IgD-negative memory B cell (primary cell): ENCODE results near the gene PPA2. TPM values are rescaled to one million over a fixed set of nuclear protein-coding genes. Genes with fewer than 3 reads are reported as not detected.
"Not testable (repeated sequence)": the region's sequence is repeated elsewhere in the genome, so short reads cannot be mapped to it uniquely, and the experiment has no call there.

ENCODE experiments used
- H3K27ac Mint-ChIP-seq, 3 donors: one replicate each; pipeline ENCODE4 v1.8.0; 2020 to 2022; ENCODE audit warnings: mild to moderate bottlenecking in 3 of 3, mixed read lengths in 3 of 3, moderate library complexity in 1 of 3
- H3K27me3 Mint-ChIP-seq: one replicate; pipeline ENCODE4 v1.8.0; 2021; ENCODE audit warnings: mixed read lengths
- H3K36me3 Mint-ChIP-seq: one replicate; pipeline ENCODE4 v1.8.0; 2020; ENCODE audit warnings: mild to moderate bottlenecking, mixed read lengths
- H3K4me1 Mint-ChIP-seq, 3 donors: one replicate each; pipeline ENCODE4 v1.8.0; 2020 to 2022; ENCODE audit warnings: mixed read lengths in 3 of 3, mild to moderate bottlenecking in 1 of 3
- H3K4me3 Mint-ChIP-seq, 4 donors: one replicate each; pipeline ENCODE4 v1.8.0; 2020 to 2022; ENCODE audit warnings: mild to moderate bottlenecking in 4 of 4, mixed read lengths in 4 of 4, moderate library complexity in 3 of 4
- H3K9me3 Mint-ChIP-seq, 3 donors: one replicate each; pipeline ENCODE4 v1.8.0; 2020 to 2021; ENCODE audit warnings: mixed read lengths in 3 of 3, mild to moderate bottlenecking in 1 of 3
- polyA plus RNA-seq: library from polyadenylated mRNA; unstranded; fragments of 300-500 nt; fragmentation: Illumina TruSeq; gene quantifications from one replicate; pipeline ENCODE4 v1.2.3, GENCODE V29; 2021

The PPA2 gene
- polyA plus RNA-seq, 1 donor from 2014 or later = 102 TPM

DNA sequence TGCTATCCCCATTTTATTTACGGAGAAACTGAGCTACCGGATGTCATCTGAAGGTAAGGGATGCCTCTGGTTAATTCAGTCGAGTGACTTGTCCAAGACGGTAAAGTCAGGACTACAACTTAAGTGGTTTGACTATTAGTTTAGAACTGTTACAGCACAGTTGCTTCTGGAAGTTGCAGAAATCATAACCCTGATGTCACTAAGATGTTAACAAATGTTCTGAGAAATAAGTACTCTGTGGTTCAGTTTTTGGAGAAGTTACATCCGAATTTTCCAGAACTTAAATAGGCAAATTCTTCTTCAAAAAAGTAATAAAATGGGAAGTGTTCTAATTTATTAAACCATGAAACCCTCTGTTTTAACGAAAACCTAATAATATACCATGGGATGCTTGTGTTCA, 3.1 kb downstream of the PPA2 start:
- Mint-ChIP-seq H3K4me3 (no peak overlapping the region), H3K36me3 (peaks cover 5% of the 10 kb centered on the region), H3K27me3 (no peaks in the 10 kb centered on the region), H3K4me1 (peaks cover 25 to 50% (median 38%) of the 10 kb centered on the region in 3 donors), H3K27ac (peak overlapping the region in 1 of 3 donors; percentile 92), H3K9me3 (no peaks in the 10 kb centered on the region)

DNA sequence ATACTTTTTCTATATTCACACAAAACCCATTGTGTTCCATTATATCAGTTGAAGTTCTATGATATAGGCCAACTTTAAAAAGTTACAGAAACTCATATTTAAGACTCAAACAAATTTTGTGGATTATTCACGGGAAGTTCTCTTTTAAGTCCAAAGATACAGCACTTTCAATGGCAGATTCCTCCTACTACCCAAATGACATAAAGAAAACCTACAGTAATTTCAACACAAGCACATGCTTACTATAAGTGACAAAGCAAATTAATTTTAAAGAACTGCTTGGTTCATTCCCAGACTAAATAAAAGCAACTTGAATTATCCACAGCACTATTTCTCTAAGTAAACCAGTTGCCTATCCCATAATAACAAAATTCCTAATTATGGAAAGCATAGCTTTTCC, 4.1 kb downstream of the PPA2 start:
- H3K9me3 Mint-ChIP-seq = no peaks in the 10 kb centered on the region
- H3K27ac Mint-ChIP-seq = no peak overlapping the region
- H3K4me3 Mint-ChIP-seq = no peak overlapping the region
- no peaks in the 10 kb centered on the region for H3K27me3 Mint-ChIP-seq
- peaks cover 6% of the 10 kb centered on the region for H3K36me3 Mint-ChIP-seq
- H3K4me1 Mint-ChIP-seq = peaks cover 25 to 50% (median 40%) of the 10 kb centered on the region in 3 donors

DNA sequence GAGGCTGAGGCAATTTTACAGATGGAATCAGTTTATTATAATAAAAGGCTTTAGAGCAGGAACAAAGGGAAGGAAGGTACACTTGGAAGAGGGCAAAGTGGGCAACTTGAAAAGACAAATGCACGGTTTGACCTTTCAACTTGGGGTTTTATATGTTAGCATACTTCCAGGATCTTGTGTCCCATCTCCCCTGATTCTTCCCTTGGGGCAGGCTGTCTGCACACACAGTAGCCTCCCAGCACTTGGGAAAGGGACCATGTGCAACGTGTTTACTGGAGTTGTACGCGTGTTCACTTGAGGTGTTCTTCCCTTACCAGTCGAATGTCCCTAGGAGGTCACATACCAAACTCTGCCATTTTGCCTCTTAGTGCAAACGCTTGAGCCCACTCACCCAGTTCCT, 7.3 kb downstream of the PPA2 start:
- H3K27ac Mint-ChIP-seq = peak overlapping the region in 1 of 3 donors; percentile 82
- H3K4me3 Mint-ChIP-seq = no peak overlapping the region
- H3K27me3 Mint-ChIP-seq = no peaks in the 10 kb centered on the region
- H3K36me3 Mint-ChIP-seq = peaks cover 6% of the 10 kb centered on the region
- peaks cover 21 to 50% (median 42%) of the 10 kb centered on the region in 3 donors for H3K4me1 Mint-ChIP-seq
- H3K9me3 Mint-ChIP-seq = no peaks in the 10 kb centered on the region

DNA sequence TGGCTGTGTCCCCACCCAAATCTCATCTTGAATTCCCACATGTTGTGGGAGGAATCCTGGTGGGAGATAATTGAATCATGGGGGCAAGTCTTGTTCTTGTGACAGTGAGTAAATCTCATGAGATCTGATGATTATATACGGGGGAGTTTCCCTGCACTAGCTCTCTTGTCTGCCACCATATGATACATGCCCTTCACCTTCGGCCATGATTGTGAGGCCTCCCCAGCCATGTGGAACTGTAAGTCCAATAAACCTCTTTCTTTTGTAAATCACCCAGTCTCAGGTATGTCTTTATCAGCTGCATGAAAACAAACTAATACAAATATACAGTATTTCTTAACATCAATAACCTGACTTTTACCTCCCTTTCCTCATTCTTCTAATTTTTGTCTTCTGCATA, 9.3 kb downstream of the PPA2 start:
- H3K9me3 Mint-ChIP-seq, H3K27me3 Mint-ChIP-seq, H3K4me3 Mint-ChIP-seq, H3K36me3 Mint-ChIP-seq, H3K27ac Mint-ChIP-seq: not testable (repeated sequence)
- peaks cover 24 to 49% (median 37%) of the 10 kb centered on the region in 3 donors for H3K4me1 Mint-ChIP-seq

DNA sequence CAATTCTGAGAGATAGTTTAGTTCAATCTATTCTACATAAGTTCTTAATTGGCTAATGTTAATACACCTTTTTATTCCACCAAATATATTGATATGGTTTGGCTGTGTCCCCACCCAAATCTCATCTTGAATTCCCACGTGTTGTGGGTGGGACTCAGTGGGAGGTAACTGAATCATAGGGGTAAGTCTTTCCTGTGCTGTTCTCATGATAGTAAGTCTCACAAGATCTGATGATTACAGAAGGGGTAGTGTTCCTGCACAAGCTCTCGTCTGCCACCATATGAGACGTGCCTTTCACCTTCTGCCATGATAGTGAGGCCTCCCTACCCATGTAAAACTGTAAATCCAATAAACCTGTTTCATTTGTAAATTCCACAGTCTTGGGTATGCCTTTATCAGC, 11.3 kb downstream of the PPA2 start:
- Mint-ChIP-seq H3K27me3 (no peaks in the 10 kb centered on the region), H3K36me3 (peaks cover 6% of the 10 kb centered on the region), H3K27ac (no peak overlapping the region), H3K9me3 (no peaks in the 10 kb centered on the region), H3K4me1 (peaks cover 22 to 38% (median 32%) of the 10 kb centered on the region in 3 donors), H3K4me3 (no peak overlapping the region)

DNA sequence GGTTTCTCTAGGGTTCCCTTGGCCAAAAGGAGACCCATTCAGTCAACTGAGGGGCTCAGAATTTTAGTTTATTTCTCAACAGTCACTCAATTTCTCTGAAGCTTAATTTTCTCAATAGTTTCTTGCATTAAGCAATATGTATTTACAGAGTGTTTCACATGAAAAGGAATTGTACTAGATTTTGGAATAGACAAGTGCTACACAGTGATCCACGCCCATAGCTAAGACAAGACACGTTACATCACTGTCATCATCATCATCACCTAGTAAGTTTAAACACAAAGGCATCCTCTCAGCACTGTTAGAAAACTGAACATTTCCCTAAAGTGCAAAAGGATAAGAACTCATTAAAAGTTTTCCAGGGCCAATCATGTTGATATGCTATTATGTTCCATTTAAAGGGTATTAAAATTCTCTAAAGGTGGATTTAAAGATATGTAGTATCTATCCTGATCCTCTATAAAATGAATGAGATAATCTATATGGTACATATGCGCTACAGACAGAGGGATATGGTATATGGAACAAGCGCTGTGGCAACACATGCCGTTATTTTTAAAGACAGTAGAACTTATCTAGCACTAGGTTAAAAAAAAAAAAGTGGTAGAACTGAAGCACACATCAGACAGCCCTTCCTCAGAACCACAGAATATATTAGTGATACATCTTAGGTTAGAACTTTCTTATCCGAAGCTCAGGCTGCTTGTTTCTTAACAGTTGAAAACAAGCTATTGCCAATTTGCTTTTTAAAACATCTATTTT, 12.1 kb downstream of the PPA2 start:
- H3K4me3 Mint-ChIP-seq = peak overlapping the region in 1 of 4 donors; percentile 25
- H3K36me3 Mint-ChIP-seq = peaks cover 5% of the 10 kb centered on the region
- H3K9me3 Mint-ChIP-seq = no peaks in the 10 kb centered on the region
- peaks cover 16 to 33% (median 32%) of the 10 kb centered on the region in 3 donors for H3K4me1 Mint-ChIP-seq
- no peaks in the 10 kb centered on the region for H3K27me3 Mint-ChIP-seq
- H3K27ac Mint-ChIP-seq = peak overlapping the region in 2 of 3 donors; percentile 69 to 81

DNA sequence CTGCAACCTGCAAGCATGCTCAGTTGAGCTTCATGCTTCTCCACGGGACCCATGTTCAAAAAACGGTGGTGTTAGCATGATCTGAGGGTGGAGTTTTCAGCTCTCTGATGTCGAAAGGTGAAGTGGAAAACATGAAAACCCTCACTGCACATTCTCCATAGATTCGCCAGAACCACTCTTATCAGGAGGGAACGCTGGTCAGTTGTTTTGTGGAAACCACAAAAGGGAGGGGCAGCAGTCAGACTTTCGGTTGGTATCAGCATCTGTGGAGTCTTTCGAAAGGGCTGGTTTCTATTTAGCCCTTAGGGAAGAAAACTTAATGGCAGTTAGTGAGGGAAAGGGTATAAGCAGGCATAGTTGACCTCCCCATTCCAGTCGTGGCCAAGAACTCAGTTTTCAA, 12.6 kb downstream of the PPA2 start:
- peak overlapping the region in 2 of 3 donors; percentile 69 to 81 for H3K27ac Mint-ChIP-seq

DNA sequence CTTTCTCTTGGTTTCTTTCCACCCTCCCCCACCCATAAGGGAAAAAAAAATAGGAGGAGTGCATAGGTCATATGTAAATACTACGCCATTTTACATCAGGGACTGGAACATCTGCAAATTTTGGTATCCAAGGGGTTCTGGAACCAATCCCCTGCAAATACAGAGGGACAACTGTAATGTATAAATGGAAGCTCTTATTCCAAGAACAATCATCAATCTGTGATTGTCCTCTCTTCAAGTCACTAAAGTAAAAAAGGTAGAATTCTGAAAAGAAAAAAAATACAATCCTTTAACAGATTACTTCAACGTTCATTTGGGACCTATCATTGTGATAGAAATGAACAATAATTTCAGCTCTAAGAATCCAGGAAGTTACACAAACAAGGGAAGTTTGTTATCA, 13.6 kb downstream of the PPA2 start:
- no peaks in the 10 kb centered on the region for H3K27me3 Mint-ChIP-seq

More for the DNA sequence above, 12.6 kb downstream of the PPA2 start:
- Mint-ChIP-seq H3K9me3 (no peaks in the 10 kb centered on the region), H3K4me1 (peaks cover 16 to 39% (median 32%) of the 10 kb centered on the region in 3 donors), H3K36me3 (peaks cover 2% of the 10 kb centered on the region), H3K27me3 (no peaks in the 10 kb centered on the region), H3K4me3 (peak overlapping the region in 1 of 4 donors; percentile 25)

DNA sequence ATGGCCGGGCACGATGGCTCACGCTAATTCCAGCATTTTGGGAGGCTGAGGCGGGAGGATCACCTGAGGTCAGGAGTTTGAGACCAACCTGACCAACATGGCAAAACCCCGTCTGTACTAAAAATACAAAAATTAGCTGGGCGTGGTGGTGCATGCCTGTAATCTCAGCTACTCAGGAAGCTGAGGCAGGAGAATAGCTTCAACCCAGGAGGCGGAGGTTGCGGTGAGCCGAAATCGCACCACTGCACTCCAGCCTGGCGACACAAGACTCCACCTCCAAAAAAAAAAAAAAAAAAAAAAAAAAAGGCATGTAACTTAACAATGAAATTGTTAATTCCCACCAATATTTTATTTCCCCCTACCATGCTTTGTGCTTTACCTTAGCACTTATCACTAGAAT, 15.3 kb downstream of the PPA2 start:
- H3K27ac Mint-ChIP-seq, H3K27me3 Mint-ChIP-seq, H3K36me3 Mint-ChIP-seq, H3K9me3 Mint-ChIP-seq, H3K4me3 Mint-ChIP-seq: not testable (repeated sequence)
- H3K4me1 Mint-ChIP-seq = peaks cover 18 to 46% (median 38%) of the 10 kb centered on the region in 3 donors

More for the DNA sequence above, 13.6 kb downstream of the PPA2 start:
- peaks cover 16 to 39% (median 31%) of the 10 kb centered on the region in 3 donors for H3K4me1 Mint-ChIP-seq
- H3K27ac Mint-ChIP-seq = no peak overlapping the region
- no peaks in the 10 kb centered on the region for H3K9me3 Mint-ChIP-seq
- peaks cover 4% of the 10 kb centered on the region for H3K36me3 Mint-ChIP-seq
- H3K4me3 Mint-ChIP-seq = no peak overlapping the region

DNA sequence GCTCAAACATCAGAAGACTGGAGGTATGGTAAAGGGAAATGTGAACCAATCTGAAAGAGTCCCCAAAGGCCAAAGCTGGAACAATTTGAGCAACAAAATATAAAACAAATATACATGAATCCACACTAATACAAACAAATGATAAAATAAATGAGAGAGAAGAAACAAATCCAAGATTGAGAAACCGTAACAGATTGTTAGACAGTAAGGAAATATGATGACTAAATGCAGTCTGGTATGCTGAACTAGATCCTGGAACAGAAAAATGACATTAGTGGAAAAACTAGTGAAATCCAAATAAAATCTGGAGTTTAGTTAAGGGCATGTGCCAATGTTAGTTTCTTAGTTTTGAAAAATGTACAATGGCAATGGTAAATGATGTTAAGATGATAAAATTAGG, 15.9 kb downstream of the PPA2 start:
- no peak overlapping the region for H3K4me3 Mint-ChIP-seq
- H3K27me3 Mint-ChIP-seq = no peaks in the 10 kb centered on the region
- H3K27ac Mint-ChIP-seq = no peak overlapping the region
- no peaks in the 10 kb centered on the region for H3K9me3 Mint-ChIP-seq
- H3K36me3 Mint-ChIP-seq = peaks cover 8% of the 10 kb centered on the region
- H3K4me1 Mint-ChIP-seq = peaks cover 16 to 48% (median 38%) of the 10 kb centered on the region in 3 donors

DNA sequence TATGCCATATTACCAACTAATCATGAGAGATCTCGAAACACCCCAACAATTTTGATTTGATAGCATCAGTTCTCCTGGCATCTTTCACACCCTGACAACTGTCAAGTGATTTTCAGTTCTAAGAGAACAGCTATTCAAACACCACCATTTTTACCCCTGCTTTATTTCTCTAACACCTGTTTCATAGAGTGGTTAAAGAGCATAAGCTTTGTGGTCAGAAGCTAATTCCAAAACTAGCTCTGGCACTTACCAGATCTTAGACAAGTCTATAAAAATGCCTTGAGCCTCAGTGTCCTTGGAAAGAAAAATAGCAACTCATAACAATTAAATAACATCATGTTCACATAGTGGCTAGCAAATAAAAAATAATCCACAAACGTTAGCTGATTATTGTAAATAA, 17.9 kb downstream of the PPA2 start:
- H3K36me3 Mint-ChIP-seq = peaks cover 13% of the 10 kb centered on the region
- no peaks in the 10 kb centered on the region for H3K9me3 Mint-ChIP-seq

DNA sequence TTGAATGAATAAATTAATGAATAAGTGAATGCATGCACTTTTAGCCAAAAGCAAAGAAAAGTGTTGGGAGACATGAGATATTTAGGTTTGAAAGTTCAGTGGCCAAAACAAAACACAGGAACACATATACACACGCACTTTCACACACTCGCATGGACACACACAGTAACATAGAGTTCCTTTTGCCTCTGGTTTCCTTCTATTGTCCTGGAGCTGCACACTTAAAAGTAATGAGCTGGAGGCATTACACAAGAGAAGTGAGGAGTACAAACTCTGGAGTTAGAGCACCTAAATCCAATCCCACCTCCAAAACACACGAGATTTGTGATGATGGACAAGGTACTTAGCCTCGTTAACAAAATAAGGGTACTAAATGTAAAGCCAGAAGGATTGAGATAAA, 18.7 kb downstream of the PPA2 start:
- H3K36me3 Mint-ChIP-seq = peaks cover 13% of the 10 kb centered on the region
- peak overlapping the region in 1 of 3 donors; percentile 31 for H3K27ac Mint-ChIP-seq
- no peaks in the 10 kb centered on the region for H3K9me3 Mint-ChIP-seq
- H3K27me3 Mint-ChIP-seq = no peaks in the 10 kb centered on the region
- no peak overlapping the region for H3K4me3 Mint-ChIP-seq
- H3K4me1 Mint-ChIP-seq = peaks cover 8 to 32% (median 13%) of the 10 kb centered on the region in 3 donors

More for the DNA sequence above, 17.9 kb downstream of the PPA2 start:
- Mint-ChIP-seq H3K27me3 (no peaks in the 10 kb centered on the region), H3K4me1 (peaks cover 11 to 32% (median 18%) of the 10 kb centered on the region in 3 donors), H3K4me3 (no peak overlapping the region), H3K27ac (no peak overlapping the region)

DNA sequence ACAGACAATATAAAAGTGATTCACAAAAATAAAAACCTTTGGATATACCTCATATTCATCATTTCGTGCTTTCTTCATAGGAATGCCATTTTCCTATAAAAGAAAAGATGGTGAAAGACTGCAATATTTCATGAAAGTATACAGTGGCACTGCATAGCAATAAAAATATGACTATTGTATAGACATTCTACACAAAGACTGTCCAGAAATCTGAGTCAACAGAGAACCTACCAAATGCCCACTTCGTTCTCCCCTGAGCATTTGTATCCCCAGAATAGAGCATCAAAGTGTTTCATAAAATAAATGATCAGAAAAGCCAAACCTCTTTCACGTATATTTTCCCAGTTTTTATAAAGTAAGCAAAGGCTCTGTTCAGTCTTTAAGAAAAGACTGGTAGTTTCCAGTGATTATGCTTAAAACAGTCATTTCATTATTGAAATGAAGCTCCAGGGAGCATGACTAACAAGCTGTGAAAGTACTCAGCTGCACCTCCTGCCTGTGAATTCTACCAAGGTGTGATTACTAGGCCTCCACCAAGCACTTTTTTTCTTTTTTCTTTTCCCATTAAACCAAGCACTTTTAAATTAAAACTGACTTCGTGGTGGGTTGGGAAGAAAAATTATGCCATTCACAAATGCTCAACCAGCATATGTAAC, 20.2 kb downstream of the PPA2 start:
- Mint-ChIP-seq H3K27me3 (no peaks in the 10 kb centered on the region), H3K27ac (peak overlapping the region in 1 of 3 donors; percentile 27), H3K36me3 (peaks cover 16% of the 10 kb centered on the region), H3K4me3 (no peak overlapping the region), H3K4me1 (peaks cover 8 to 29% (median 13%) of the 10 kb centered on the region in 3 donors), H3K9me3 (no peaks in the 10 kb centered on the region)

DNA sequence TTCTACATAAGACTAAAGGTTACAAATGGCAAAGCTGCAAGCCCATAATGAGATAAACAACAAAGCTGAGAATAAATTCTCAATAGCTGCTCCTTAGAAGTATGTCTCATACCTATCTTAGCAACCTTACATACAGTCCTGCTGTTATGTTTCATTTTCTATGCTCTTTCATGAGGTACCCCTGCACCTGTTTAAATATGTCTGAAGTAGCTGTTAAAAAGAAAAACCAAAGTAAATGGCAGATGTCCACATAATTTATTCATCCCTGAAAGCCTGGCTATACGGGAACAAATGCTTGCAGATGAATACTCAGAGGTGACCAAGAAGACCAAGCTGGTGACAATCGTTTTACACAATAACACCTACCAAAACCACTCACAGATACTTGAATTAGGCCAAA, 22.5 kb downstream of the PPA2 start:
- Mint-ChIP-seq H3K27me3 (no peaks in the 10 kb centered on the region), H3K9me3 (no peaks in the 10 kb centered on the region), H3K4me1 (peaks cover 4 to 24% (median 11%) of the 10 kb centered on the region in 3 donors), H3K36me3 (peaks cover 16% of the 10 kb centered on the region), H3K4me3 (no peak overlapping the region), H3K27ac (no peak overlapping the region)

DNA sequence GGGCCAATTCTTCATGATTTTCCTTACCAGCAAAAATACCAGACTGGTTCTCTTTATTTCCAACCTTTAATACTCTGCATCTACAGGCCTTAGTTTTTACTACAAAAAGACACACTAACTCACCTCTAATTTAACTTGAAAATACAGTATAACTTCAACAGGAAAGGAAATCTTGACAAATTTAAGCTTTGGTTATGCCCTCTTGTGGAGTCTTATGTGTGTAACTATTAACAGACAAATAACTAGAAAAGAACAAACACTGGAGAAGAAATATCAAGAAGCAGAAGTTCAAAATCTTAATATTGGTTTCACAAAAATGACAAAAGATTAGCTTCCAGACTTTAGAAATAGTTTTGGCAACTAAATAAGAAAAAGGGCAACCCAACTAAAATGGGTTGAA, 33.0 kb downstream of the PPA2 start:
- peaks cover 0 to 7% (median 2%) of the 10 kb centered on the region in 3 donors for H3K9me3 Mint-ChIP-seq
- no peak overlapping the region for H3K27ac Mint-ChIP-seq
- peaks cover 11% of the 10 kb centered on the region for H3K36me3 Mint-ChIP-seq
- H3K4me3 Mint-ChIP-seq = no peak overlapping the region
- peaks cover 2 to 6% (median 5%) of the 10 kb centered on the region in 3 donors for H3K4me1 Mint-ChIP-seq
- H3K27me3 Mint-ChIP-seq = no peaks in the 10 kb centered on the region
